Activated CD4-positive, CD25-positive, alpha-beta regulatory T cell treated with anti-CD3 and anti-CD28 coated beads, Interleukin-2, amount 50 U/mL, for 72 hours (primary cell): ENCODE measurements around the gene SERP2.

Experiments
- DNase-seq: peaks from one replicate; pipeline ENCODE4 v3.0.0; 2021

SERP2 gene

DNA sequence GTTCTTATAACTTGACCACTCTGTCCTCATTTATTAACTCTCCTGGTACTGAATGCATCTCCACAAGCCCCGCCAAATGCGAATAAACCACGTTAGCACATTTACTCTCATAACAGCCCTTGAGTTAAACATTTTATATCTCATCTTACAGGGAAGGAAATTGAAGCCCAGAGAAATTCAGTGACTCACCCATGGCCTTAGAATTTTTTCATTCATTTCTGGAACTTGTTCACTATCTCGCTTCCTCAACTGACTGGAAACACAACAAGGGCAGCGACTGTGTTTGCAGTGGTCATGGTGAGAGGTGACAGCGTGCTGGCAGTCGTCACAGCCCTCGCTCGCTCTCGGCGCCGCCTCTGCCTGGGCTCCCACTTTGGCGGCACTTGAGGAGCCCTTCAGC, 39.5 kb downstream of the SERP2 start:
- no peak for DNase-seq

- DNase-seq = no peak
Observed at GRCh38 chr13:44414716-44415115, 41.1 kb downstream of the SERP2 start.

DNA sequence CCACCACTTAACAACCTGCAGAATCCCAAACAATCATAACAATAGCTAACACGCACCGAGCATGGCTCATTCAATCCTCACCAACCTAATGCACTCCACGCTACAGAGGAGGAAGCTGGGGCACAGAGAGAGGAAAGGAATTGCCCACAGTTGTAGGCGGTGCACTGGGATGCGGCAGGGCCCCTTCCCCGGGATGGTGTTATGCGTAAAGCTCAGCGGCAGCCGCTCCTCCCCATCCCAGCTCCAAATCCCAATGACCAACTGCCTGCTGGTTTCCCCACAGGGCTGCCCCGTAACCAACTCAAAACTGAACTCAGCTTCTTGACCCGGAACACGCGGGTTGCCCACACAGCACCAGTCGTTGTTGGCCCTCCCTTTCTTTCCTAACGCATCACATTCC, 42.2 kb downstream of the SERP2 start:
- no peak for DNase-seq

DNA sequence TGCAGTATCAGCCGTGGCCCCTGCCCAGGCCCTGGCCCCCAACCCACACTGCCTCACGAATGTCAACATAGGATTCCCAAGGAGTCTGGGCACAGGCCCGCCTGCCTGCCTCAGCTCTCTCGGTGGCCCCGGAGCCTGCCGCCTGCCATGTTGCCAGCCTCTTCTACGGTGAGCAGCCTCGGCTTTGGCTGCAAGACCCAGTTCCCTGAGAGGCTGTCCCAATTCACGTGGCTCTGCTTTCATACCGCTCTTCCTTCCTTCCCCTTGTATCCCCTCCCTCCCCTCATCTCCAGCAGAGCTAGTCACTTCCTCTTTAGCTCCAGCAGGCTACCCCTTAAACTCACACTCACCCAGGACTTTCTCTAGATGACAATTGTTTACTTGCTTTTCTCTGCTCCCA, 42.7 kb downstream of the SERP2 start:
- DNase-seq = no peak

GRCh38 chr13:44416744-44417143, 43.1 kb downstream of the SERP2 start:
- DNase-seq = no peak

DNA sequence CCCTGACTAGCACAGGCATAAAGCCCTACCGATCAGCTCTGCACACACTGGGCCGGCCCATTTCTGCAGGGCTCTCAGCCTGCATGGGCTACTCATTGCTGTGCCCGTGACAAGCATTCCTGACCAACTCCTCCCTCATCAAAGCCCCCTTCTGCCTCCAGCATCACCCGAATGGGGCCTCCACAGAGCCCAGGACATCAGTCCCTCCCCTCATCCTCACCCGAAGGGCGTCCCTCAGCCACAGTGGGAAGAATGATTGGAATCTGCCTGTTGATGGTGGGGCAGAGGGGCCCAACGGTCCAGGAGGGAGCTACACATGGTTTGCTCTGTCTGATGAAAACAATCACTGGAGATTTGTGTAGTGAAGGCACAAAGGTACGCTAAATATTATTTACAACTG, 43.8 kb downstream of the SERP2 start:
- DNase-seq = no peak

DNA sequence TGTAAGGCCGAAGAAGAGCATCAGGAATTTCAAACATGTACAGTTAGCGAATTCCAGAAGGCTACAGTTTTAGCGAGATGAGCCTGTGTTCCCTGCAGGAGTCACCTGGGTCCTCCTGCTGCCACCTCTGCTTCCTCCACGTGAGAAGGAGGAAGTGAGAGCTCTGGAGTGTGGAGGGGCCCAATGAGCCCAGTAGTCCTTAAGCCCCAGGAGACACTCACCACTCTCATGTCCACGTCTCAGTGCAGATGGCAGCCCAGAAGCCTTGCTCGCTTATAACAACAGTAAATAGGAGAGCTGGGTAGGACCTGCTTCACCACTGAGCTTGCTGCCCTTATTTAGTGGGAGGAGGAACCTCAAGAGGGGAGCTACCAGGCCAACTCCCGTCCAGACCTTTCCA, 44.3 kb downstream of the SERP2 start:
- no peak for DNase-seq

GRCh38 chr13:44420376-44421220, 47.0 kb downstream of the SERP2 start:
- DNase-seq = no peak

GRCh38 chr13:44421853-44422525, 48.4 kb downstream of the SERP2 start:
- no peak for DNase-seq

DNA sequence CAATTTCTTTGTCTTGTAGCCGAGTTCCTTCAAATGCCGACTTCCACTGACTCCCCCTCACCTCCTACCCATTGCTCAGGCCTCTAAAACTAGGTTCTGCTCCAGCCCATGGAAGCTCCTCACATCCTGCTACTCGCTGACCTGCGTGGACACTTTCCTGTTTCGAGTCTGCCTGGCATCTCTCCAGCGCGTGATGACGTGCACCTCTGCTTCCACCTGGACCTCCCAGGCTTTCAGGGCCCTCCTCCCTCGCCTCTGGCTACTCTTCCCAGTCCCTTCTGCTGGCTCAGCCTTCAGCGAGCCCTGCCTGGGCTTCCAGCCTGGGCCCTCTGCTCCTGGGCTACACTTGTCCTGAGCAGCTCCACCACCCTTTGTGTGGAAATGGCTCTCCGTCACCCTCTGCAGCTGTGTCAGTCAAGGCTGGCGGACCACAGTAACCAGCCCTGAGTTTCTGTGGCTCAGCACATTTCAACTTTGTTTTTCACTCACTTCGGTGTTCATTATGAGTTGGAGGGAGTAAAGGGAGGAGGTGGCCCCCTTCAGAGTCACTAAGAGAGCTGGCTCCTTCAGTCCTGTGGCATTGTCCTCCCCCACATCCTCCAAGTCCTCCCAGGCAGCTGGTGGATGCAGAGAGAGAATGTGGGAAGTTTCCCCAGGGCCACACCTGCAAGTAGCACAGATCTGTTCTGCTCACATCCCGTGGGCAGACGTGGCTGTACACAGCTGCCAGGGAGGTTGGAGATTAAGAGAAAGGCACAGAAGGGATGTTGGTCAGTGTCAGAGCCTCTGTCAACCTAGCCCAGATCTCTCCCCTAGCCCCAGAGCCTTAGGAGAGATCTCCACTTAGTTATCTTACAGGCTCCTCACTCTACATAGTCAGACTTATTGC, 49.4 kb downstream of the SERP2 start:
- no peak for DNase-seq

DNA sequence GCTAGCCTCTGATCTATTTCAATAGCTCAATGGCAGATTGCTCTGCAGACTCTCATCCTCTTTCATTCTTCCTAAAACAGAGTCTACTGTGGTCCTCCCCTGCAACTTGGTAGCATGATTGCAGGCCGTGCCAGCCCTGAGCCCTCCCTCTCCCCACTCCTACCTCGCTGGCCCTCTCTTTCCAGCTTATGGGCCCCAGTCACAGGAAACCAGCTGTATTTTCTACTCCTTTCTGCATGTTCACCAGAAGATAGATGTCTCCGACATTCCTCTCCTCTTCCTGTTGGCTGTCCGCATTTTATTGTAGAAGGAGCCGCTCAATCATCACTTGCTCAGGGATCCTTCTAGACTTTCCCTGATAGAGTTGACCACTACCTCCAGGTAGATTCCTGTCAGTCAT, 50.2 kb downstream of the SERP2 start:
- no peak for DNase-seq

- DNase-seq = no peak
Observed at GRCh38 chr13:44425041-44425814, 51.6 kb downstream of the SERP2 start.

- no peak for DNase-seq
Observed at GRCh38 chr13:44425815-44426078, 52.1 kb downstream of the SERP2 start.

DNA sequence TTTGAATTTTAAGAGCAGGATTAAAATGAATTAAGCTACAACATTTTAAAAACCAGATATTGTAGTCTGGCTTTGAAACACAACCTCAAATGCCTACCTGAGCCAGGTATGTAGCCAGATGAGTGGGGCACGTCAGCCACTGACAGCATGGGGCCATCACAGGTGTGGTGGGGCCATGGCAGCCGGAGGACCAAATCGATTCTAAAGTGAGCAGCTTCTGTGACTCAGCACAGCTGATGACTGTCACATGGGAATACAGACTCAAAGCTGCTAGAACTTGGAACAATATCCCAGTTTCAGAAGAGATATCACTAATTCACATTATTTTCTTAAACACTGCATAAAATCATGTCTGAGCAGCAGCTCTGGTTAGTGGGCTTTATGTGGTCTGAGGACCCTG, 52.8 kb downstream of the SERP2 start:
- DNase-seq = no peak

GRCh38 chr13:44429311-44429710, 55.7 kb downstream of the SERP2 start:
- DNase-seq = no peak

- DNase-seq = no peak
Observed at GRCh38 chr13:44431150-44431549, 57.5 kb downstream of the SERP2 start.

DNA sequence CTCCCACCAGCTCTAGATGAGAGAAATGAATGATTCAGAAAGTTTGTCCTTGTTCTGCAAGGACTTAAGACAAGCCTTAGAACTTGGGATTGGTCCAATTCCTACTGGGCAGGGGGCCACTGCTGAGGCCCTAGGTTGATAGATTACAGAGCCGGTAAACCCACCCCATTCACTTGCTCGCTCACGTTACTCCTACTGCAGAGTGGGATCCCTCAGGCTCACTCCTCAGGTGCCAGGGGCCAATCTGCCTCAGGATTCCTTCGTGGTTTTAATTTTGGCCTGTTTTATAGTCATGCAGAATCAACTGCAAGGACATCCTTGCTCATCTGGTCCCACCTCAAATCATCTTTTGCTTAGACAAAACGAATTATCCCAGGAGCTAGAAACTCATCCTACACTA, 59.0 kb downstream of the SERP2 start:
- no peak for DNase-seq

DNA sequence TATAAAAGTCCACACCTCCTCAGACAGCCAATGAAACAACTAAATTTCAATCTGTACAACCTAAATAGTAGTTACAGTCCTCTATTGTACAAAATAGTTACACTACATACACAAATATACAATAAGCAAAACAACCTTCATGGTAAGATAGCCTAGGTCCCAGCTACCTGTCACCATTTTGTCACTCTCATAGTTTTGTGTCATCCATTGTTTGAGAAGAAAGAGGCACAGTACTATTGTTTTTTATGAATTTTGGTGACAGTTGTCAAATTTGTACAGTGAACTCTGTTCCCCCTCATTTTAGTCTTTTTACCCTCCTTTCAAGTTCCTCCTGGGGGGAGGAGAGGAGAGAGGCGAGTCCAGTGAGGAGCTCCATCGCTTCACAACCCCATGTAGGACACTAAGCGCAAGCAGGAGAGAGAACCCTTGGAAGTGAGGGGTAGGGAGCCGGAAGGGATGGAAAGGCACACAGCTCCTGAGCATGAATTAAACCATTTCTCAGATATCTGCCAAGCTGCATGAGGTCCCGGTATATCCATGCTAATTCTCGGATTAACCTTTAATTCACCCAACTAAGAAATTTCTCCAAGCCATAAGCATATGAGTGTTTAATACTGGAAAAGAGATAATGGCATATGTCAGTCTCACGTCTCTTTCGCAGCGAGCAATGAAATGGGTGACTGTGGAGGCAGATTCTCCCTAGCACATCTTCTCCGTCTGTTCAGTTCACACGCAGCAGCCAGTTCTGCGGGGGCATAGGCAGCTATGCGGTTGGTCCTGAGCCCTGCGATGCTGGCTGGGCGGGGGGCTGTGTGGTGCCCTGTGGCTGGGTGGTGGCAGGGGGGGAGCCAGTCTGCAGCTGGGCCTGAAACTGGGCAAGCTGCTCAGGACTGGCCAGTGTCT, 60.5 kb downstream of the SERP2 start:
- no peak for DNase-seq

GRCh38 chr13:44434766-44435141, 61.1 kb downstream of the SERP2 start:
- no peak for DNase-seq

- peak; percentile 70 for DNase-seq
Observed at GRCh38 chr13:44435142-44435918, 61.7 kb downstream of the SERP2 start.

- DNase-seq = no peak
Observed at GRCh38 chr13:44435919-44436510, 62.4 kb downstream of the SERP2 start.
